GM18526 (cell line): ENCODE results near the gene CABLES1.

Experiments
- POLR2A ChIP-seq: IDR thresholded peaks from 3 replicates; pipeline ENCODE4 v1.6.1; 2011; ENCODE audit not compliant: insufficient read length; ENCODE audit errors: extremely low read depth

Gene CABLES1

DNA sequence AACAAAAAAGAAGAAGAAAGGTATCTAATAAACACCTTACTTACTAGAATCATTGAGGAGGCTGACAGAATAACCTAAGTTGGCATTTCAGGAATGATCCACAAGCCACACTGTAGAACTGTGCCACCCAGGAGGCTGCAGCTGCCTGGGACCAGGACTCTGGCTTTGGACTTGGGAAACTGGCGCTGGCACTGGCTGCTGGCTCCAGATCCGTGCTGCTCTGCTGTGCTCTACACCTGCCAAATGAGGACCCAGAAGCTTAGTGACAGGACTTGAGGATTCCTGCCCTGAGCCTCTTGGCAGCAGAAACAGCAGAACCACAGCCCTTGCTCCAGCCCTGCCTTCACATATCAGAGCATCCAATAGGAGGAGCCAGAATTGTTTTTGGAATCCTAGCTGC lies 113.5 kb downstream of the CABLES1 start:
- no peak for TF ChIP-seq POLR2A

DNA sequence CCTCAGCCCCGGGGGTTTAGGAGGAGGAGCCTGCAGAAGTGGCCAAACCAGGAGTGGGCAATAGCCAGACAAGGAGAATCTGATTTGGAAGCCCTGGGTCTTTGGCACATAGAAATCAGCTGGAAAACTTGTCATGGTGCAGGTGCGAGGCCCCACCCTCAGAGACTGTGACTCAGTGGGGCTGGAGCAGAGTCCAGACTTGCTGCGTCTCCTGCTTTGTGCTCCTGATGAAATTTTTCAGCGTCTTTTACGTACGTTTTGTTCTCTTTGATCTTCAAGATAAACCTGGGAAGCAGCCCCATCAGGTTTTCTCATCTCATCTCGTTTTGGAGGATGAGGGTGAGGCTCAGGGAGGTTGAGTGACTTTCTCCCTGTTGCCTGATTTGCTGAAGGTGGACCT lies 114.1 kb downstream of the CABLES1 start:
- no peak for TF ChIP-seq POLR2A

DNA sequence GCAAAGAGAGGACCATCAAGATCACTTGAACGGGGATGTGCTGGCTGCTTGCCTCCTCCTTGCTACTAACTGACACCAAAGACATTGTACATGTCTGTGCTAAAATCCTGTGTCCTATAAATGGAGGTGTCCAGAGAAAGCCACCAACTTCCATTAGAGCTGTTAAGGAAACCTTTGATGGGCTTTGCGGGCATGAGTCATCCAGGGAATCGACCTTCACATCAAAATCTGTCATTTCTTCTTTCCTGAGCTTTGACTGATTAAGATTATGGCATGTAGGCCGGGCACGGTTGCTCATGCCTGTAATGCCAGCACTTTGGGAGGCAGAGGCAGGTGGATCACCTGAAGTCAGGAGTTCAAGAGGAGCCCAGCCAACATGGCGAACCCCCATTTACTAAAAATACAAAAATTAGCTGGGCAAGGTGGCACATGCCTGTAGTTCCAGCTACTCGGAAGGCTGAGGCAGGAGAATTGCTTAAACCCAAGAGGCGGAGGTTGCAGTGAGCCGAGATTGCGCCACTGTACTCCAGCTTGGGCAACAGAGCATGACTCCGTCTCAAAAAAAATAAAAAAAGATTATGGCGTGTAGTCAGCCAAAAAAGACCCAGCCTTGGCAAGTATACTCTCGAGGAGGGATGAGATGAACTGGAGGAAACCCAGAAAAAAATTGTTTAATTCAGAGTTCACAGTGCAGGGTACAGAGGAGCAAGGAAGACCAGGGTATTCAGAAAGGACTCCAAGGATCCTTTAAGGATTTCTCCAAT lies 115.8 kb downstream of the CABLES1 start:
- TF ChIP-seq POLR2A = no peak

DNA sequence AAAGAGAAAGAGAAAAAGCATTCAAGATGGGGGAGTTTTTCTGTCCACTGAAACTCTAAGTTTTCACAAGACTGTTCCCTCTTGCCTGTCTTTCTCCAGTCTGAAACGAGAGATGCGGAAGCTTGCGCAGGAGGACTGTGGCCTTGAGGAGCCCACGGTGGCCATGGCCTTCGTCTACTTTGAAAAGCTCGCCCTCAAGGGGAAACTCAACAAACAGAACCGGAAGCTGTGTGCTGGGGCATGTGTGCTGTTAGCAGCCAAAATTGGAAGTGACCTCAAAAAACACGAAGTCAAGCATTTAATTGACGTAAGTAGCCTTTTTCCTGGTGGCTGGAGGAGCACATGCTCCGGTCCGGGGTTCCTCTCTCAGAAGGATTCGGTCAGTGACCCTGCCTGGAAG lies 118.3 kb downstream of the CABLES1 start:
- TF ChIP-seq POLR2A = no peak

DNA sequence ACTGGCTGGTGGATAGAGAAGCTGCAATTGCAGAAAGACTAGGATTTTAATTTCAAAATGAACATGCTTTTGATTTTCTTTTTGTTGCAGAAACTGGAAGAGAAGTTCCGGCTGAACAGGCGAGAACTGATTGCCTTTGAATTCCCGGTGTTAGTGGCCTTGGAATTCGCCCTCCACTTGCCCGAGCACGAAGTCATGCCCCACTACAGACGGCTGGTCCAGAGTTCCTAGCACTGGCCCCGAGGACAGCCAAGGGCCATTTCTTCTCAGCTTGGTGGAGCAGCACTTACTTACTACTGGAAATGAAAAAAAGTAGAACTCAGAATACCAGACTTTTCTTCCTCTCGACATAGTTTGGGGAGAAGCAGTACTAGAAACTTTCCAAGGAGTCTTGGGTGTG lies 121.9 kb downstream of the CABLES1 start:
- no peak for TF ChIP-seq POLR2A

DNA sequence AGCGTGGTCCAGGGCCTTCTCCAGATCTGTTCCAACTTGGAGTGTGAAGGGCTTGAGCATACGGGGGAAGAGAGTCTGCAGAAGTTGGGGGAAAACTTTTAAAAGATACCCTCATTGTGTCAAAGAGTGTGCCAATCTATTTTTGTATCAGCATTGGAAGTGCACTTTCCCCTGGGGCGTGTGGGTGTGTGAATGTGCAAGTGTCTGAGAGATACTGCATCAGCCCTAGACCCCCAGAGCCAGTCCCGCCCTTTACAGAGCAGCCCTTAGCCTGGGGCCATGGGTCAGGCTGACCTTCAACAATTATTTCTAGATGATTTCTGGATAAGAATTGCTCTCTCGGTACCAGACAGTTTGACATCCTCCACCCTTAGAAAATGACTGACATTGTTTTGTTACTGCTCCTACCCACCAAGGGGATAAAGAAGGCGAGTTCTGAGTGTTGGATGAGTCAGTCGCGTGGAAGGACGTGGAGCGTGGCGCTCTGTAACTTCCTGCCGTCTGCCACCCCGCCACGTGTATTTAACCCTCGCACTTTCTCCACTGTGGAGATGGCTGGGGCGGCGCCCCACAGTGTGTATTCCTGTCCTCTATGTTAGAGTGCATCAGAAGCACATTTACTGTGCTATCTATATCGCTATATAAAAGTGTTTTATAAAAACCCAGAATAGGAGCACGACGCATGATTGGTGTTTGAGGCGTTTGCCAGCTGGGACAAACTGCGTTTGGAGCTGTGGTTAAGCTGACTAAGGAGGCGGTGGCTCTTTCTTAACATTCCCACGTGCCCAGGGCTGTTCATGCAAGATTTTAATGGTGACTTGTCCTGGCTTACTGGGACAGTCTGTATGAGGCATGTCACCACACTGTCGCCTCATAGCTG lies 122.6 kb downstream of the CABLES1 start:
- TF ChIP-seq POLR2A = no peak

DNA sequence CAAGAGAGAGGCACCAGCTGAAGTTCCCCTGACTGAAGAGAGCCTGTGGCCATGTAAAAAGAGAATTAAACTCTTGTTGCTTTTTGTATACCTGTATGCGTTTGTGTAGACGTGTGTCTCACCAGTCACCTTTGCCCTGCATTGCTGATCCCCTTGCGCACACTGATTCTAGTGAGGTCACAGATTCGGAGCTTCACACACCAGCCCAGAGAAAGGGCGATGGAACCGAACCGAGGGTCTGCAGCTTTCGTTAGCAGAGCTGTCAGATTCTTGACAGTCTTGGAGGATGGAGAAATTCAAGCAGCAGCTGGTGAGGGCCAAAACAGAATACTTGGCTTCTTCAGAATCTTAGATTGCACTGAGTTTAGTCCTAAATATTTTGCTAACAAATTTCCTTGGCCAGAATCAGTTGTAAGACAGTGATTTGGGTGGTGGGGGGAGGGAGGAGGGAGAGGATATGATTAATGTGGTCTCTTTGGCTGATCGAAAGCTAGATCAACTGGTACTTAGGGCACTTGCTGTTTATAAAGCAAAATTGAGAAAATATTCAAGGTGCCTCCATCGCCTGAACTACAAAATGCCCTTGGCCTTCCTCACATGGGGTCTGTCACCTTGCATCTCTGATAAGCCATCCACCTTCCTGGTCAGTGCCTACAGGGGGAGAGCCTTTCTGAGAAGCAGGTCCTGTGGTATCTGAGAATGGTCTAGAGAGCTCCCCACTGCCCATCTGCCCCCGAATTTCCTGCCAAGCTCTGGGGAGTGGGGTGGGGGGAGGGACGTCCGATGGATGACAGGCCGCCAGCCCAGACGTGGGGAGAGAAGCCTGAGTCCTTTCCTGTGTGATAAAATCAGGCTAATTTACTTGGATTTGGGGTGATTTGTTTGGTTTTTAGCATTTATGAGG lies 123.5 kb downstream of the CABLES1 start:
- TF ChIP-seq POLR2A = no peak

DNA sequence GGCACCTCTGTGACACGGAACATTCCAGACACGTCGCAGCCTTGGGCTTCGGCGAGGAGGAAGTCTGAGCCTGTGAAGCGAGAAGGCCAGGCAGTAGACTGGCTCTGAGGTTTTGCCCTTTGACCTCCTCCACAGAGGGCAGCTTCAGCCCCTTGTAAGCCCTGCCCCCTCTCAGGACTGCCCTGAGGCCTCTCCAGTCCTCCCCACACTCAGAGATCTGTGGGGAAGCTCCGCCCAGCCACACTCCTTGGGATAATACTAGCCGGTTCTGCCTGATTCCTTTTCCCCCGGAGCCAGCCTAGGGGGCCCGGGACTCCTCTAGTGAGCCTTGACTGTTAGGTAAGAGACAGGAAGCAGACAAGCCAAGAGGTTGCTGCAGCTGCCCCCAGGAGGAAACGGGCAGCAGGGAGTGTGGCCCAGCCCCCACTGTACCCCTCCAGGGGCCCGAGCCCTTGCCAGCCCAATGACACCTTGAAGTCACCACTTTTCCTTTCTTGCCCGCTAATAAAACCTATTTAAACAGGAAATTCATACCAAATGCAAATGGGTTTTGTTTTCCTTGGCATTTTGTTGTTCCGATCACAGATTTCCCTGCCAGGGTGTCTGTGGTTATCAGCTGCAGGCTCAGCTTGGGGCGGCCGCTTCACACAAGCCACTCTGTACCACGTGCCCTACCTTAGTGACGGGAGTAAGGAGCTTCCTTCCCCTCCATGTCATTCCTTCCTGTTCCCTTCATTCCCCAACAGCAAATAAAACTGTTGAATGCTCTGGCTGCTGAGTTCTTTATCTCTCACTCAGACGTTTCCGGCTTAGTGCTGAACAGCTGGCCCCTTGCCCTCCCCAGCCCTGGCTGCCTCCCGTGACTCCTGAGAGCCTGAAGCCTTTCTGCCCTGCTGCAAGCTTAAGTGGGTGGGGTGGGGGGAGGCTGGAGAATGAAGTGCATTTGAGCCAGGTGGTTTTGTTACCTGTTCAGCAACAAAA lies 124.7 kb downstream of the CABLES1 start:
- TF ChIP-seq POLR2A = no peak

DNA sequence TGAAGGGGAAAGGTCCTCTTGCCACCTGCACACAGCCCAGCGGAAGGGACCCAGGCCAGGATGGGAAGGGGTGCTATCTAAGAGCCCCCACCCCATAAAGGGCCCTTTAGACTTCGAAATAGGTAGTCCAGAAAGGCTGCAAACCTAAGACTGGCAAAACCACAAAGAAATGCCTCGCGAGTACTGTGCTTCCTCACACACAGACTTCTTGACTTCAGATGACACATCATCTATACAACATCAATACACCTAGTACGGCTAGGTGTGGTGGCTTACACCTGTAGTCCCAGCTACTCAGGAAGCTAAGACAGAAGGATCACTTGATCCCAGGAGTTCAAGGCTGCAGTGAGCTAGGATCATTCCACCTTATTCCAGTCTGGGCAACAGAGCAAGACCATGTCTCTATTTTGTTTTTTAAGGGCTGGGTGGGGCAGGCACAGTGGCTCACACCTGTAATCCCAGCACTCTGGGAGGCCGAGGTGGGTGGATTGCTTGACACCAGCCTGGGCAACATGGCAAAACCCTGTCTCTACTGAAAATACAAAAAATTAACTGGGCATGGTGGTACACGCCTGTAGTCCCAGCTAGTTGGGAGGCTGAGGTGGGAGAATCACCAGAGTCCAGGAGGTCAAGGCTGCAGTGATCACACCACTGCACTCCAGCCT lies 125.8 kb downstream of the CABLES1 start:
- no peak for TF ChIP-seq POLR2A

DNA sequence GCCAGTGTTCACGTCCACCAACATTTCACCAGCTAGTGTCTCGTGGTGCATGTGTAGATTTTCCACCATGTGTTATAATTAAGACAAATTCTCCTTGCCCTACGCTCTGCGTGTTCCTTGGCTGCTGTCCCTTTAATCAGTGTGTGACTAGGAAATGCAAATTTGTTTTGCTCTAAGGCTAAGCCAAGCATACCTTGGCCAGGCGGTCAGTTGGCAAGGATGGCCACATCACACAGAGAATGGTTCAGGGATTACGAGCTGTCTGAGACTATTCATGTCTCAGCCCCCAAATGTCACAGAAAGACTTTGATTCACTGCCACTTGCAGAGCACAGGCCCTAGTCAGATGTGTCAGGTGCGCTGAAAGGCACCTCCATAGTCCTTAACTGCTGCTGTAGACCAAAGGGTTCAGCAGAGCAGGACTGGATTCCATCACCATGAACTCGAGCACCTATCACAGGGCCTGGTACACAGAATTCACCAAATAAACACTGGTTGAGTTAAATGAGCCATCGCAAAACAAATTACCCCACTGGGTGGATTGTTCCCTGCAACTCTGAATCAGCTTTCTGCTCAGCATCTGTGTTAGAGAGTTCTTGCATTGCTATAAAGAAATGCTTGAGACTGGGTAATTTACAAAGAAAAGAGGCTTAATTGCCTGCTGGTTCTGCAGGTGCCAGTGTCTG lies 128.4 kb downstream of the CABLES1 start:
- TF ChIP-seq POLR2A = no peak

DNA sequence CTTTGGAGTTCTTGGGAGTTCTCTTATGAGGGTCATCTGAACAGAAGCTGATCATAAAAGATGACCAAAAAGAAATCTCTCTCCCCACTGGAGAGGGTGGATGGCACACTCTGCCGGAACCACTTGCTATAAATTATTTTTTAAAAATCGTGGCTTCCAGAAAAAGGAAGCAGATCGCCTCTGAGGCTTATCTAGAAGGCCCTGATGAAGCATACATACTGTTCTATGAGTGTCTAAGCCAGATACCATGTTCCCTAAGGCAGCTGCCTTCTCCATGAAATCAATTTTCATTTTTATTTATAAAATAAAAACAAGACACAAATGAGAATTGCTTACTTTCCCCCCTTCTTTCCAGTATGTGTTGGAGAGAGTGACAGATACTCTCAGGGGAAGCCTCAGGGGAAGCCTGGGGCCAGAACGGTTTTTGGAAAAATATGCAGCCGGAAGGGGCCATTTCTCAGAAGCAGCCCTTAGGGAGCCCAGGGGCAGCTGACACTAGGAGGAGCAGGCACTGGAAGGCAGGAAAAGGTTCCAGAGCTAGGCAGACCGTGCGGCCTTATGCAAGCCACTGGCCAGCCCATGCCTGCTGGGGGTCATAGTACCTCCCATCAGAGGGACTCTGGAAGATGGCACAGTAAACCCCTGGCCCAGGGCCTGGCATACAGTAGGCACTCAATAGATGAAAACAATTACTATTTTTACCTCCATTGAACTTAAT lies 130.6 kb downstream of the CABLES1 start:
- TF ChIP-seq POLR2A = no peak

DNA sequence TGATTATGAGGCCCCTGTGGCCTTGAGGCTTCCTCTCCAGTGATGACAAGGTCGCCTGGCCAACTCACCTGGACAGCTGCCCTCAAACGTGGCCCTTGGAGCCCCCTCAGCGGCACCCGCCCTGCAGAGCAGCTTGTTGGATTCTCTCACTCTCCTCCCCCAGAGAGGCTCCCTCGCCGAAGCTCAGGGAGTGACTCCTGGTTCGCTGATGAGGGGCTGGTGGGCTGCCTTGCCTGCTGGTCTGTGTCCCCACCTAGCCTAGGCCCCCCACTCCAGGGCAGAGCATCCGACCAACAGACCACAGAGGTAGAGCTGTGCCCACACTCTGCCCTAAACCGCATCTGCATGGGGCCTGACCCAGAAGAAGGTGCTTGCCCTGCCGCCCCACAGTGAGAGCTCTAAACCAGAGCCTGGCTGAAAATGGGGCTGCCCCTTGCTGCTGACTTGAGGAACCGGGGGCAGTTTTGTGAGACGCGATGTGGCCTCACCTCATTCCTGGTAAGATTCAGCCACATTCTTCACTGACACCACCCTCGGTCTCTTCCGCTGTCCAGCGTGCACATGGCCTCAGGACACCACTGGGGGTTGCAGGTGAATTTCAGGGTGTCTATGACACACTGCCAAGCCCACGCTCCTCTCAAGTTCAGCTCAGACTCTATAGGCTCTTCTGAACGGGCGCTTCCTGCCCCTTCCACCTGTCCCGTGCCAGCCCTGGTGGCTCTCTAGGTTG lies 131.6 kb downstream of the CABLES1 start:
- no peak for TF ChIP-seq POLR2A
